ENCODE data around the gene GALM. TPM values are rescaled to one million over a fixed set of nuclear protein-coding genes. Genes with fewer than 3 reads are reported as not detected.
"Not testable (repeated sequence)": the region's sequence is repeated elsewhere in the genome, so short reads cannot be mapped to it uniquely, and the experiment has no call there.

The GALM gene
- total RNA-seq, 2 donors from 2014 or later = 19.9 to 50.0 TPM

- H3K36me3 Mint-ChIP-seq = peaks cover 6% of the 10 kb centered on the region
- no peak for DNase-seq (ENCODE audit: low spot score)
- no peak overlapping the region for H3K4me3 Mint-ChIP-seq
- H3K9me3 Mint-ChIP-seq = no peaks in the 10 kb centered on the region
- H3K4me1 Mint-ChIP-seq (ENCODE audit: low read depth in 2 of 2) = peaks cover 18 to 22% of the 10 kb centered on the region in 2 donors
- ATAC-seq = no peak
- H3K27ac Mint-ChIP-seq = peak overlapping the region; percentile 71 to 83
- no peaks in the 10 kb centered on the region for H3K27me3 Mint-ChIP-seq
Observed at GRCh38 chr2:38676681-38677080, 10.8 kb downstream of the GALM start.

DNA sequence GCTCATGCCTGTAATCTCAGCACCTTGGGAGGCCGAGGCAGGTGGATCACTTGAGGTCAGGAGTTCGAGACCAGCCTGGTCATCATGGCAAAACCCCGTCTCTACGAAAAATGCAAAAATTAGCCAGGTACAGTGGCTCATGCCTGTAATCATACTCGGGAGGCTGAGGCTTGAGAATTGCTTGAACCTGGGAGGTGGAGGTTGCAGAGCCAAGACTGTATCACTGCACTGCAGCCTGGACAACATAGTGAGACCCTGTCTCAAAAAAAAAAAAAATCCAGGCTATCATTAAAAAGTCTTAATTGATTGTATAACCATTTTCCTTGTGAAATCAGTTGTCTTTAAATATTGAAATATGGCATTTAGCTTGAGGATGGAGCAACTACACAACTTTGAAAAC is 15.0 kb downstream of the GALM start:
- not testable (repeated sequence) for ATAC-seq; H3K27me3 Mint-ChIP-seq; H3K9me3 Mint-ChIP-seq; H3K4me3 Mint-ChIP-seq; H3K27ac Mint-ChIP-seq; DNase-seq (ENCODE audit: low spot score)
- Mint-ChIP-seq H3K36me3 (peaks cover 22% of the 10 kb centered on the region), H3K4me1 (ENCODE audit: low read depth in 2 of 2) (peaks cover 19 to 46% of the 10 kb centered on the region in 2 donors)

DNA sequence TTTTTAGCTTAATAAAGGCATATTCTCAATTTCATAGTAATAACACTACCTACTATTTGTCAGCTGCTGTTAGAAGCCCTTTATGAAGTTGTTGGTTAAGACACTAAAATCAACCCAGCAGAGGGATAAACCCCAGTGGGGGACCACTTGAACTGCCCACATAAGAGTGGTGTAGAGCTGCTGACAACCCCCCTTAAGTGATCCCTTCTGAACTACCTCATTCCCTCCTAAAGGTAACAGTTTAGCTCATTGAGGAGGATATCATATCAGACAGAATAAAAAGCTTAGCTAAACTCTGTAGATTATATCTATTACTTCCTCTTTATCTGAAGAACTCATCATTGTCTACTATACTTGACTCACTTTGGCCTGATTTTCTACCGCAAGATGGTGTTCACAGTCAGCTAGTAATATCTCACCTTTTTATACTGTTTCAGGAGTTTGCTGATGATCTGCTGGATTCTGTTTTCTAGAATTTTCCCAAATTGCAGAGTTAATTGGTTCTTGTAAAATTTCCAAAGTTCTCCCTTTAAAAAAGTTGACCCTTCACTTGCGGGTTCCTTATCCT is 16.2 kb downstream of the GALM start:
- Mint-ChIP-seq H3K4me1 (ENCODE audit: low read depth in 2 of 2) (peaks cover 18 to 45% of the 10 kb centered on the region in 2 donors), H3K27ac (peak overlapping the region; percentile 71 to 72), H3K9me3 (peaks cover 3% of the 10 kb centered on the region), H3K4me3 (peak overlapping the region; percentile 78), H3K27me3 (no peaks in the 10 kb centered on the region), H3K36me3 (peaks cover 21% of the 10 kb centered on the region)
- ATAC-seq (peak in 1 of 2 donors; percentile 77), DNase-seq (ENCODE audit: low spot score) (no peak)

DNA sequence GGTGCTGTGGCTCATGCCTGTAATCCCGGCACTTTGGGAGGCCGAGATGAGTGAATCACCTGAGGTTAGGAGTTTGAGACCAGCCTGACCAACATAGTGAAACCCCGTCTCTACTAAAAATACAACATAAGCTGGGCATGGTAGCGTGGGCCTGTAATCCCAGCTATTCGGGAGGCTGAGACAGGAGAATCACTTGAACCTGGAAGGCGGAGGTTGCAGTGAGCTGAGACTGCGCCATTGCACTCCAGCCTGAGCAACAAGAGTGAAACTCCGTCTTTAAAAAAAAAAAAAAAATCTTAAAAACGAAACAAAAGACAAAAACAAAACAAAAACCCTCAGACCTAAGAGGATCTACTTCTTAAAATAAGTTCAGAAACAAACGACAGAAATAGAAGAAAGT is 16.7 kb downstream of the GALM start:
- peaks cover 20% of the 10 kb centered on the region for H3K36me3 Mint-ChIP-seq
- peaks cover 13 to 40% of the 10 kb centered on the region in 2 donors for H3K4me1 Mint-ChIP-seq (ENCODE audit: low read depth in 2 of 2)
- not testable (repeated sequence) for DNase-seq (ENCODE audit: low spot score); H3K27me3 Mint-ChIP-seq; ATAC-seq; H3K9me3 Mint-ChIP-seq
- H3K27ac Mint-ChIP-seq = peak overlapping the region; percentile 71 to 72
- H3K4me3 Mint-ChIP-seq = peak overlapping the region; percentile 78

DNA sequence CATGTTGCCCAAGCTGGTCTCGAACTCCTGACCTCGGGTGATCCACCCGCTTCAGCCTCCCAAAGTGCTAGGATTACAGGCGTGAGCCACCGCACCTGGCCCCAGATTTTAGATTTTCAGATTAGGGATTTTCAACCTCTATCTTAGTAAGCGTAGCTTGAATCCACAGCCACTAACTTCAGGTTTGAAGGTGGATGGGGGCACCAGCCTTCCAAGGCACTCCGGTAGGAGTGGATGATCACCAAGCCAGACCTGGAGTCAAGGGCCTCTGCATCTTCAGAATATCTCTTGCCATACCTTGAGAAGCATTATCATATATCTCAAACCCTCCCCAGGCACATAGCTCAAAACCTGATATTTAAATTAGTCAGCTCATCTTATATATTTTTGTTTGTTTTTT is 17.9 kb downstream of the GALM start:
- Mint-ChIP-seq H3K27me3 (no peaks in the 10 kb centered on the region), H3K27ac (no peak overlapping the region), H3K9me3 (peaks cover 3% of the 10 kb centered on the region), H3K4me1 (ENCODE audit: low read depth in 2 of 2) (peaks cover 11 to 37% of the 10 kb centered on the region in 2 donors), H3K4me3 (no peak overlapping the region), H3K36me3 (peaks cover 20% of the 10 kb centered on the region)
- ATAC-seq (no peak), DNase-seq (ENCODE audit: low spot score) (no peak)

- Mint-ChIP-seq H3K9me3 (peaks cover 3% of the 10 kb centered on the region), H3K27me3 (no peaks in the 10 kb centered on the region), H3K36me3 (peaks cover 20% of the 10 kb centered on the region), H3K4me3 (peak overlapping the region; percentile 65), H3K27ac (peak overlapping the region; percentile 55 to 74), H3K4me1 (ENCODE audit: low read depth in 2 of 2) (peaks cover 14 to 42% of the 10 kb centered on the region in 2 donors)
- DNase-seq (ENCODE audit: low spot score) (no peak), ATAC-seq (peak; percentile 73 to 82)
Observed at GRCh38 chr2:38685116-38685735, 19.3 kb downstream of the GALM start.

- H3K36me3 Mint-ChIP-seq = peaks cover 9% of the 10 kb centered on the region
- DNase-seq (ENCODE audit: low spot score) (no peak), ATAC-seq (peak in 1 of 2 donors; percentile 72)
- H3K27ac Mint-ChIP-seq = peak overlapping the region in 1 of 2 donors; percentile 52
- no peak overlapping the region for H3K4me3 Mint-ChIP-seq
- no peaks in the 10 kb centered on the region for H3K27me3 Mint-ChIP-seq
- H3K4me1 Mint-ChIP-seq (ENCODE audit: low read depth in 2 of 2) = peaks cover 18 to 31% of the 10 kb centered on the region in 2 donors
- H3K9me3 Mint-ChIP-seq = no peaks in the 10 kb centered on the region
Observed at GRCh38 chr2:38690499-38691420, 24.8 kb downstream of the GALM start.

GRCh38 chr2:38691994-38692393 is 26.1 kb downstream of the GALM start:
- Mint-ChIP-seq H3K4me1 (ENCODE audit: low read depth in 2 of 2) (peaks cover 18 to 27% of the 10 kb centered on the region in 2 donors), H3K36me3 (peaks cover 4% of the 10 kb centered on the region), H3K27ac (peak overlapping the region in 1 of 2 donors; percentile 83), H3K9me3 (no peaks in the 10 kb centered on the region), H3K4me3 (no peak overlapping the region), H3K27me3 (no peaks in the 10 kb centered on the region)
- DNase-seq (ENCODE audit: low spot score) (no peak), ATAC-seq (no peak)

GRCh38 chr2:38692636-38693318 is 26.9 kb downstream of the GALM start:
- ATAC-seq = peak in 1 of 2 donors; percentile 59
- peaks cover 4% of the 10 kb centered on the region for H3K36me3 Mint-ChIP-seq
- peak overlapping the region in 1 of 2 donors; percentile 83 for H3K27ac Mint-ChIP-seq
- H3K27me3 Mint-ChIP-seq = no peaks in the 10 kb centered on the region
- no peak overlapping the region for H3K4me3 Mint-ChIP-seq
- DNase-seq (ENCODE audit: low spot score) = no peak
- peaks cover 22 to 35% of the 10 kb centered on the region in 2 donors for H3K4me1 Mint-ChIP-seq (ENCODE audit: low read depth in 2 of 2)
- H3K9me3 Mint-ChIP-seq = no peaks in the 10 kb centered on the region

GRCh38 chr2:38697116-38697840 is 31.4 kb downstream of the GALM start:
- Mint-ChIP-seq H3K27ac (peak overlapping the region; percentile 63 to 87), H3K4me1 (ENCODE audit: low read depth in 2 of 2) (peaks cover 25 to 34% of the 10 kb centered on the region in 2 donors), H3K27me3 (no peaks in the 10 kb centered on the region), H3K36me3 (peaks cover 4% of the 10 kb centered on the region), H3K4me3 (peak overlapping the region; percentile 51), H3K9me3 (no peaks in the 10 kb centered on the region)
- ATAC-seq (peak; percentile 71 to 73), DNase-seq (ENCODE audit: low spot score) (no peak)

DNA sequence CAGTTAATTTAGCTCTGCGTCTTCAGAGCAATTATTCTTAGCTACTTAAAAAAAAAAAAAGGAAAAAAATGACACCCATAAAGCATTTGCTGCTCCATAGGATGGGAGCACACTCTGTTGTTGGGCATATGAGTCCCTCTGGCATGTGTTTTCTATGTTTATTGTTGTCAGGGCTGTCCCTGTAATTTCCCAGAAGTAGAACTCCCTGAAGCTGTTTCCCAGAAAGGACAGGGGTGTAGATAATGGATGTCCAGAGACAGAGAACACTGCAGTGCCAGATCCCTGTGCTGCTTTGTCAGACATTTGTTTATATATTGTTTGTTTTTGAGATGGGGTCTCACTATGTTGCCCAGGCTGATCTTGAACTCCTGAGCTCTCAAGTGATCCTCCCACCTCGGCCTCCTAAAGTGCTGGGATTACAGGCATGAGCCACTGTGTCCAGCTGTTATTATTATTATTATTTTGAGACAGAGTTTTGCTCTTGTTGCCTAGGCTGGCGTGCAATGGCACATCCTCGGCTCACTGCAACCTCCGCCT is 32.6 kb downstream of the GALM start:
- peaks cover 23 to 31% of the 10 kb centered on the region in 2 donors for H3K4me1 Mint-ChIP-seq (ENCODE audit: low read depth in 2 of 2)
- ATAC-seq = no peak
- no peak overlapping the region for H3K4me3 Mint-ChIP-seq
- no peaks in the 10 kb centered on the region for H3K27me3 Mint-ChIP-seq
- H3K9me3 Mint-ChIP-seq = no peaks in the 10 kb centered on the region
- no peak overlapping the region for H3K27ac Mint-ChIP-seq
- peaks cover 4% of the 10 kb centered on the region for H3K36me3 Mint-ChIP-seq
- DNase-seq (ENCODE audit: low spot score) = no peak

GRCh38 chr2:38700113-38700785 is 34.3 kb downstream of the GALM start:
- no peaks in the 10 kb centered on the region for H3K9me3 Mint-ChIP-seq
- DNase-seq (ENCODE audit: low spot score) (no peak), ATAC-seq (no peak)
- peak overlapping the region; percentile 50 to 53 for H3K27ac Mint-ChIP-seq
- peak overlapping the region; percentile 66 for H3K4me3 Mint-ChIP-seq
- peaks cover 4% of the 10 kb centered on the region for H3K36me3 Mint-ChIP-seq
- peaks cover 23 to 26% of the 10 kb centered on the region in 2 donors for H3K4me1 Mint-ChIP-seq (ENCODE audit: low read depth in 2 of 2)
- no peaks in the 10 kb centered on the region for H3K27me3 Mint-ChIP-seq
